Kidney (tissue), 14 donors: ENCODE results near the gene SPATA18. TPM values are rescaled to one million over a fixed set of nuclear protein-coding genes. Genes with fewer than 3 reads are reported as not detected.
A peak's percentile ranks its signal among the peaks of the same experiment; 100 is the strongest.

ENCODE experiments used
- DNase-seq, 5 donors: peaks; one replicate each; pipeline ENCODE4 v3.0.0-alpha.2; 2013 to 2020
- FAIRE-seq: peaks from 2 replicates; lab custom pipeline; 2012; peaks lifted over from hg19 to GRCh38; lab: Jason Lieb, UNC
- H3K27ac ChIP-seq, 2 donors: one replicate each; pipeline ENCODE4 v1.7.0; 2013; ENCODE audit warnings: low read depth in 2 of 2, low read length in 2 of 2, inconsistent platforms in 1 of 2
- H3K27me3 ChIP-seq: one replicate; pipeline ENCODE4 v1.7.1; 2013; ENCODE audit warnings: low read length, inconsistent platforms; ENCODE audit not compliant: control insufficient read depth, insufficient read depth
- H3K36me3 ChIP-seq, 3 donors: one replicate each; pipeline versions ENCODE4 v1.7.0 to v1.7.1; 2013; ENCODE audit warnings: low read length in 3 of 3, control low read depth in 1 of 3, inconsistent platforms in 1 of 3; ENCODE audit not compliant: insufficient read depth in 3 of 3, control insufficient read depth in 2 of 3
- H3K4me1 ChIP-seq, 3 donors: one replicate each; pipeline versions ENCODE4 v1.7.0 to v1.7.1; 2013; ENCODE audit warnings: low read length in 3 of 3, inconsistent platforms in 1 of 3, low read depth in 1 of 3; ENCODE audit not compliant: control insufficient read depth in 2 of 3, insufficient read depth in 2 of 3
- H3K4me3 ChIP-seq, 3 donors: one replicate each; pipeline versions ENCODE4 v1.7.0 to v1.8.1; 2013; ENCODE audit warnings: low read length in 3 of 3, control low read depth in 1 of 3, inconsistent platforms in 1 of 3
- H3K9ac ChIP-seq, 3 donors: one replicate each; pipeline versions ENCODE4 v1.7.0 to v1.7.1; 2013; ENCODE audit warnings: low read length in 3 of 3, control low read depth in 1 of 3, inconsistent platforms in 1 of 3
- H3K9me3 ChIP-seq, 3 donors: one replicate each; pipeline versions ENCODE4 v1.7.0 to v1.7.1; 2013; ENCODE audit warnings: low read length in 3 of 3, control low read depth in 1 of 3, inconsistent platforms in 1 of 3; ENCODE audit not compliant: control insufficient read depth in 2 of 3, insufficient read depth in 1 of 3
- CTCF ChIP-seq: IDR thresholded peaks from 3 replicates; pipeline ENCODE4 v1.5.1; 2012; ENCODE audit warnings: mild to moderate bottlenecking, moderate library complexity, borderline replicate concordance; ENCODE audit not compliant: insufficient read depth; ENCODE audit errors: extremely low read depth
- intact Hi-C: fragments of 100-400 bp; cut with DNase I; formaldehyde crosslinking; loops from one replicate; pipeline ENCODE4 v1.11.1; 2022
- polyA plus RNA-seq: library from polyadenylated mRNA; stranded (reverse); fragments of 350-450 nt; fragmentation: Illumina TruSeq; extraction: RNeasy Lipid Tissue Mini Kit (QIAGEN cat#74804); gene quantifications from one replicate; pipeline ENCODE4 v1.2.3, GENCODE V29; 2014; ENCODE audit warnings: low read depth, low replicate concordance; ENCODE audit not compliant: insufficient read depth
- total RNA-seq: library from RNA; stranded (reverse); fragmentation: NEBNext Ultra II Directional; extraction: Animal tissue kit (Norgen Biotek cat#: 25700); gene quantifications from one replicate; pipeline ENCODE4 v1.2.1, GENCODE V29; 2021
- donor health status: control.
- donor health status: control.
- donor health status: control.
- donor health status: control.
- donor health status: control.
- donor health status: DM: yes; HTN: yes; CAD: no.
- donor health status: Normal renal cell carcinoma (clear cell type).

Gene SPATA18
- total and polyA plus RNA-seq, 2 donors from 2014 or later: 5.9 to 11.6 TPM

- no peak overlapping the region for H3K4me3 ChIP-seq
- TF ChIP-seq CTCF: no peak
- no peaks in the 10 kb centered on the region for H3K4me1 ChIP-seq
- no peak for DNase-seq
- no peak overlapping the region for H3K9ac ChIP-seq
- no peaks in the 10 kb centered on the region for H3K27me3 ChIP-seq
- no peak for FAIRE-seq
- no peaks in the 10 kb centered on the region for H3K9me3 ChIP-seq
- H3K36me3 ChIP-seq: no peaks in the 10 kb centered on the region
- H3K27ac ChIP-seq: no peak overlapping the region
- intact Hi-C loops: no loop called here
Measured at GRCh38 chr4:52112411-52112810, 61.3 kb downstream of the SPATA18 start.

- TF ChIP-seq CTCF: no peak
- DNase-seq (peak in 2 of 5 donors; percentile 14 to 45), FAIRE-seq (no peak)
- Histone ChIP-seq H3K36me3 (no peaks in the 10 kb centered on the region), H3K9ac (no peak overlapping the region), H3K27me3 (no peaks in the 10 kb centered on the region), H3K9me3 (no peaks in the 10 kb centered on the region), H3K27ac (no peak overlapping the region), H3K4me1 (no peaks in the 10 kb centered on the region), H3K4me3 (no peak overlapping the region)
- intact Hi-C loops: no loop called here
Measured at GRCh38 chr4:52116641-52117040, 65.5 kb downstream of the SPATA18 start.

GRCh38 chr4:52126226-52126625 lies 75.1 kb downstream of the SPATA18 start:
- H3K27ac ChIP-seq: no peak overlapping the region
- no peak for TF ChIP-seq CTCF
- H3K4me3 ChIP-seq: no peak overlapping the region
- H3K9me3 ChIP-seq: no peaks in the 10 kb centered on the region
- intact Hi-C loops: no loop called here
- H3K4me1 ChIP-seq: no peaks in the 10 kb centered on the region
- DNase-seq: no peak
- no peak for FAIRE-seq
- H3K9ac ChIP-seq: no peak overlapping the region
- H3K36me3 ChIP-seq: no peaks in the 10 kb centered on the region
- no peaks in the 10 kb centered on the region for H3K27me3 ChIP-seq

GRCh38 chr4:52126966-52127365 lies 75.9 kb downstream of the SPATA18 start:
- FAIRE-seq (no peak), DNase-seq (no peak)
- H3K4me3 ChIP-seq: no peak overlapping the region
- no peak for TF ChIP-seq CTCF
- intact Hi-C loops: no loop called here
- no peak overlapping the region for H3K9ac ChIP-seq
- H3K27me3 ChIP-seq: no peaks in the 10 kb centered on the region
- no peaks in the 10 kb centered on the region for H3K4me1 ChIP-seq
- no peaks in the 10 kb centered on the region for H3K36me3 ChIP-seq
- H3K9me3 ChIP-seq: no peaks in the 10 kb centered on the region
- no peak overlapping the region for H3K27ac ChIP-seq
